Measurements from ENCODE around the gene POGZ. TPM values are rescaled to one million over a fixed set of nuclear protein-coding genes. Genes with fewer than 3 reads are reported as not detected.

POGZ gene
- total RNA-seq, 1 donor from 2014 or later: 146 TPM

DNA sequence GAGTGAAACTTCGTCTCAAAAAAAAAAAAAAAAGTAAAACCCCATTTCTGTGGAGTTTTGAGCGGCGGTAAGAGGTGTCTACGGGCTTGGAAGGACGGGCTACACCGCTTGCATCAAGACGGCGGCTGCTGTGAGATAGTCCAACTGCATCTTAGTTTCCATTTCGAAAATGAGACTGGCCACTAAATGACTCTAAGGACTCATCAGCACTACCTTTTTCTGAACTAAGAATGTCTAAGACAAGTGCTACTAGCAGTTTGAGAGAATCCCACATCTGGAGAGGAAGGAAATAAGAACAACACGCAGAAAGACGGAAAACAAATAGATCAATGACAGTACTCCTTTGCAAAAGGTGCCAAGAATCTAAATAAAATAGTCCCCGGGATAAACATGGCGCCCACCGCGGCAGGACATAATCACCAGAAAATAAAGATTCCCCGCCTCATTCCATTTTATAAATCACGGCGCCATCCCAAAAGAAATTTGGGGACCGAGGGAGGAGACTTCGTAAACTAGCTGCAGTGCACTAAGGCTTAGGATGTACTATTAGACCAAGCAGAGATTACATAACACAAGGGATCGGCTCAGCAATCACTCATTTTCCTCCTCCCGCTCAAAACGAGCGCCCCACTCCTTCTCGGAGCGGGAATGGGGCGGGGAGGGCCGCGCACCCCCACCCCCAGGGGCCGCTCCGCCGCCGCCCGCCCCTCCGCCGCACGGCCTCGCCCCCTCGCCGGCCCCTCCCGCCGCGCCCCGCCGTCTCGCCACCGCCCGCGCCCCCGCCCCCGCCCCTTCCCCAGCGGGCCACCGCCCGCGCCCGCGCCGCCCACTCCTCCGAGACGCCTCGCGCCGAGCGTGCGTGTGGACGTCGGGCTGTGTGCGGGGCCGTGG, 1.1 kb downstream of the POGZ start:
- H3K27ac Mint-ChIP-seq (ENCODE audit: unreplicated experiment): peak overlapping the region; percentile 98
- peaks cover 4% of the 10 kb centered on the region for H3K4me1 Mint-ChIP-seq (ENCODE audit: low read depth, unreplicated experiment)
- H3K4me3 Mint-ChIP-seq (ENCODE audit: unreplicated experiment): peak overlapping the region; percentile 92
- H3K36me3 Mint-ChIP-seq (ENCODE audit: unreplicated experiment): no peaks in the 10 kb centered on the region
- DNase-seq: peak; percentile 73
- peaks cover 10% of the 10 kb centered on the region for H3K9me3 Mint-ChIP-seq (ENCODE audit: unreplicated experiment)
- TF ChIP-seq, protein P1, sequence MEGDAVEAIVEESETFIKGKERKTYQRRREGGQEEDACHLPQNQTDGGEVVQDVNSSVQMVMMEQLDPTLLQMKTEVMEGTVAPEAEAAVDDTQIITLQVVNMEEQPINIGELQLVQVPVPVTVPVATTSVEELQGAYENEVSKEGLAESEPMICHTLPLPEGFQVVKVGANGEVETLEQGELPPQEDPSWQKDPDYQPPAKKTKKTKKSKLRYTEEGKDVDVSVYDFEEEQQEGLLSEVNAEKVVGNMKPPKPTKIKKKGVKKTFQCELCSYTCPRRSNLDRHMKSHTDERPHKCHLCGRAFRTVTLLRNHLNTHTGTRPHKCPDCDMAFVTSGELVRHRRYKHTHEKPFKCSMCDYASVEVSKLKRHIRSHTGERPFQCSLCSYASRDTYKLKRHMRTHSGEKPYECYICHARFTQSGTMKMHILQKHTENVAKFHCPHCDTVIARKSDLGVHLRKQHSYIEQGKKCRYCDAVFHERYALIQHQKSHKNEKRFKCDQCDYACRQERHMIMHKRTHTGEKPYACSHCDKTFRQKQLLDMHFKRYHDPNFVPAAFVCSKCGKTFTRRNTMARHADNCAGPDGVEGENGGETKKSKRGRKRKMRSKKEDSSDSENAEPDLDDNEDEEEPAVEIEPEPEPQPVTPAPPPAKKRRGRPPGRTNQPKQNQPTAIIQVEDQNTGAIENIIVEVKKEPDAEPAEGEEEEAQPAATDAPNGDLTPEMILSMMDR (IDR thresholded peaks at IDR 0.05; ENCODE audit: partially characterized antibody, unreplicated experiment): no peak
- H3K27me3 Mint-ChIP-seq (ENCODE audit: unreplicated experiment): peaks cover 9% of the 10 kb centered on the region

DNA sequence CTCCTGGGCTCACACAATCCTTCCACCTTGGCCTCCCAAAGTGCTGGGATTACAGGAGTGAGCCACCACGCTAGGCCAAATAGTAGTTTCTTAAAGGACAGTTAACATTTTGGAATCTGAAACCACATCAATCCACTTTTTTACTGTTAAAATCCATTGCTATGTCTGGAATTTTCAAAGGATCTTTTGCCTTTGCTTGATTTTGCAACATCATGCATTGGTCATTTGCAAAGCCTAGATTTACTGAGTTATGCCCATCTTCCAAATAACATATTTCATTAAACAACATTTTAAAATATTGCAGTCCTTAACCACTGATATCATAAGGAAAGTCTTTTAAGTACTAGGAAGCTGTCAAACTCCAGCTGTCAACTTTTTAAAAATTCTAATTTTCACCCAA, 3.3 kb downstream of the POGZ start:
- peaks cover 10% of the 10 kb centered on the region for H3K9me3 Mint-ChIP-seq (ENCODE audit: unreplicated experiment)
- no peak overlapping the region for H3K4me3 Mint-ChIP-seq (ENCODE audit: unreplicated experiment)
- no peak for DNase-seq
- peaks cover 4% of the 10 kb centered on the region for H3K4me1 Mint-ChIP-seq (ENCODE audit: low read depth, unreplicated experiment)
- no peak overlapping the region for H3K27ac Mint-ChIP-seq (ENCODE audit: unreplicated experiment)
- TF ChIP-seq, protein P1 (IDR thresholded peaks at IDR 0.05; ENCODE audit: partially characterized antibody, unreplicated experiment): no peak
- H3K27me3 Mint-ChIP-seq (ENCODE audit: unreplicated experiment): peaks cover 9% of the 10 kb centered on the region
- H3K36me3 Mint-ChIP-seq (ENCODE audit: unreplicated experiment): no peaks in the 10 kb centered on the region

DNA sequence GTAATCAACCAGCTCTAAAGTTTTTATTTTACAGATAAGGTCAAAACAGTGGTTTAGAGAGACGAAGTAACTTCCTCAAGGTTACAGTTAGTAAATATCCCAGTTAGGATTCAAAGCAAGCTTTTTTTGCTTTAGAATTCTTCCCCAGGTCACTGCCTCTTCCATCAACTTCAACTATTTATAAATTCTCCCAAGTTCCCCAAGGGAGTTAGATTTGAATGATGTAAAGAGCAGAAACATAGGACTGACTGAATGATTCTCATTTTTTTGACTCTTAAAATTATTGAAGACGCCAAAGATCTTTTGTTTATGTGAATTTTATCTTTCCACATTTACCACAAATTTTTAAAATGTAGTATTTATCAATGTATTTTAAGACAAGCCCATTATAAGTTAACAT, 4.1 kb downstream of the POGZ start:
- H3K4me3 Mint-ChIP-seq (ENCODE audit: unreplicated experiment): no peak overlapping the region
- TF ChIP-seq, protein P1 (IDR thresholded peaks at IDR 0.05; ENCODE audit: partially characterized antibody, unreplicated experiment): no peak
- H3K9me3 Mint-ChIP-seq (ENCODE audit: unreplicated experiment): peaks cover 10% of the 10 kb centered on the region
- H3K27ac Mint-ChIP-seq (ENCODE audit: unreplicated experiment): no peak overlapping the region
- DNase-seq: no peak
- H3K27me3 Mint-ChIP-seq (ENCODE audit: unreplicated experiment): peaks cover 9% of the 10 kb centered on the region
- H3K4me1 Mint-ChIP-seq (ENCODE audit: low read depth, unreplicated experiment): peaks cover 4% of the 10 kb centered on the region
- H3K36me3 Mint-ChIP-seq (ENCODE audit: unreplicated experiment): no peaks in the 10 kb centered on the region

DNA sequence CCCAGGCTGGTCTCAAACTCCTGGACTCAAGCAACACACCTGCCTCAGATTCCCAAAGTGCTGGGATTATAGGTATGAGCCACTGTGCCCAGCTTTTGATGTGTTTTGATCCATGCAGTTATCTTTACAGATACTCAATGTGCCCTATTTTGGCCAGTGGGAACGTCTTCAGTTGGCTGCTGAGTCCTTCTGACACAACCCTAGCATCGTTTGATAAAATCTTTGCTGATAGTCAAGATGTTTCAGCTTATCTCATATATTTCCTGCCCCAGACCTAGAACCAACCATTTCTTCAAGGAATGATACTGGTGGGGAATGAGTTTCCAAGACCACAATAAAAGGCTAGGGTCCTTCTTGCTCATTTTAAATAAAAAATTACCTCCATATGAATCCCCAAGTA, 11.6 kb downstream of the POGZ start:
- Mint-ChIP-seq H3K36me3 (ENCODE audit: unreplicated experiment) (no peaks in the 10 kb centered on the region), H3K4me1 (ENCODE audit: low read depth, unreplicated experiment) (peaks cover 8% of the 10 kb centered on the region), H3K4me3 (ENCODE audit: unreplicated experiment) (no peak overlapping the region), H3K9me3 (ENCODE audit: unreplicated experiment) (no peaks in the 10 kb centered on the region), H3K27me3 (ENCODE audit: unreplicated experiment) (peaks cover 2% of the 10 kb centered on the region), H3K27ac (ENCODE audit: unreplicated experiment) (no peak overlapping the region)
- no peak for DNase-seq
- TF ChIP-seq, protein P1 (IDR thresholded peaks at IDR 0.05; ENCODE audit: partially characterized antibody, unreplicated experiment): no peak

DNA sequence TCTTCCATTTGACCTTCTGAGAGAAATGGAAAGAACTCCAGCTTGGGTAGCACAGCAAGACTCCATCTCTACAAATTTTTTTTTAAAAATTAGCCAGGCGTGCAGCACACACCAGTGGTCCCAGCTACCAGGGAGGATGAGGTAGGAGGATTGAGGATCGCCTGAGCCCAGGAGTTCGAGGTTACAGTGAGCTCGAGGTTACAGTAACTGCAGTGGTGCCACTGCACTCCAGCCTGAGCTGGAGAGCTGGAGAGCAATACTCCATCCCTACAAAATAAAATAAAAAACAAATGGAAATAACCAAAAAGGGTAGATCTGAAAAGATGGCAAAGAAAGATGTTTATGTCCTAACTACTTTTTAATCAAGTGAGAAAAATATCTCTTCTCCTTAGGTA, 14.5 kb downstream of the POGZ start:
- no peak for DNase-seq
- Mint-ChIP-seq H3K9me3 (ENCODE audit: unreplicated experiment) (no peaks in the 10 kb centered on the region), H3K4me1 (ENCODE audit: low read depth, unreplicated experiment) (peaks cover 8% of the 10 kb centered on the region), H3K27ac (ENCODE audit: unreplicated experiment) (no peak overlapping the region), H3K36me3 (ENCODE audit: unreplicated experiment) (no peaks in the 10 kb centered on the region), H3K27me3 (ENCODE audit: unreplicated experiment) (peaks cover 2% of the 10 kb centered on the region), H3K4me3 (ENCODE audit: unreplicated experiment) (no peak overlapping the region)
- TF ChIP-seq, protein P1 (IDR thresholded peaks at IDR 0.05; ENCODE audit: partially characterized antibody, unreplicated experiment): no peak
